Upper lobe of right lung (tissue), 1 donor: ENCODE data around the gene KRT74. TPM values are rescaled to one million over a fixed set of nuclear protein-coding genes. Genes with fewer than 3 reads are reported as not detected.

Experiments used
- ATAC-seq: fragments of 200-7000 bp; cut with Tn5 transposase; one replicate; pipeline ENCODE4 v1.9.1; 2020; ENCODE audit warnings: mild to moderate bottlenecking, moderate library complexity
- DNase-seq: peaks from one replicate; pipeline ENCODE4 v3.0.0-alpha.2; 2020
- H3K27ac ChIP-seq: fragments of 200-600 bp; one replicate; pipeline ENCODE4 v1.8.0; 2022
- H3K27me3 ChIP-seq: fragments of 200-600 bp; one replicate; pipeline ENCODE4 v1.8.0; 2022; ENCODE audit warnings: mild to moderate bottlenecking
- H3K36me3 ChIP-seq: fragments of 200-600 bp; one replicate; pipeline ENCODE4 v1.8.0; 2022
- H3K4me1 ChIP-seq: fragments of 200-600 bp; one replicate; pipeline ENCODE4 v1.8.0; 2022
- H3K4me3 ChIP-seq: fragments of 200-600 bp; one replicate; pipeline ENCODE4 v1.8.0; 2022; ENCODE audit warnings: mild to moderate bottlenecking
- H3K9me3 ChIP-seq: fragments of 200-600 bp; one replicate; pipeline ENCODE4 v1.8.0; 2022
- CTCF ChIP-seq: fragments of 200-600 bp; IDR thresholded peaks from one replicate; pipeline ENCODE4 v1.8.0; 2022; ENCODE audit warnings: antibody characterized with exemption
- intact Hi-C: fragments of 100-400 bp; cut with DNase I; formaldehyde crosslinking; loops from one replicate; pipeline ENCODE4 v1.11.0; 2022
- total RNA-seq: library from RNA; stranded (reverse); fragmentation: NEBNext Ultra II Directional; extraction: Animal tissue kit (Norgen Biotek cat#: 25700); gene quantifications from one replicate; pipeline ENCODE4 v1.2.1, GENCODE V29; 2021
- donor health status: DM: no; HTN: yes; CAD: no; lungs with severe emphysema.

The KRT74 gene
- total RNA-seq, 1 donor from 2014 or later: not detected

- no peaks in the 10 kb centered on the region for H3K9me3 ChIP-seq
- no peak overlapping the region for H3K27ac ChIP-seq
- no peaks in the 10 kb centered on the region for H3K4me1 ChIP-seq
- TF ChIP-seq CTCF: no peak
- no peak overlapping the region for H3K4me3 ChIP-seq
- no peaks in the 10 kb centered on the region for H3K36me3 ChIP-seq
- DNase-seq (no peak), ATAC-seq (no peak)
- no peaks in the 10 kb centered on the region for H3K27me3 ChIP-seq
- intact Hi-C loops: no loop called here
Observed at GRCh38 chr12:52535574-52535973, 38.1 kb downstream of the KRT74 start.

GRCh38 chr12:52534482-52534881, 39.2 kb downstream of the KRT74 start:
- no peaks in the 10 kb centered on the region for H3K9me3 ChIP-seq
- no peak overlapping the region for H3K4me3 ChIP-seq
- intact Hi-C loops: no loop called here
- no peaks in the 10 kb centered on the region for H3K4me1 ChIP-seq
- no peaks in the 10 kb centered on the region for H3K36me3 ChIP-seq
- ATAC-seq: no peak
- DNase-seq: no peak
- no peaks in the 10 kb centered on the region for H3K27me3 ChIP-seq
- H3K27ac ChIP-seq: no peak overlapping the region
- no peak for TF ChIP-seq CTCF

- H3K9me3 ChIP-seq: no peaks in the 10 kb centered on the region
- intact Hi-C loops: no loop called here
- no peak overlapping the region for H3K4me3 ChIP-seq
- no peaks in the 10 kb centered on the region for H3K4me1 ChIP-seq
- ATAC-seq (no peak), DNase-seq (peak; percentile 48)
- TF ChIP-seq CTCF: no peak
- H3K36me3 ChIP-seq: no peaks in the 10 kb centered on the region
- no peaks in the 10 kb centered on the region for H3K27me3 ChIP-seq
- no peak overlapping the region for H3K27ac ChIP-seq
Observed at GRCh38 chr12:52533686-52534470, 39.8 kb downstream of the KRT74 start.

- DNase-seq: peak; percentile 31
- intact Hi-C loops: no loop called here
- H3K27ac ChIP-seq: no peak overlapping the region
- no peak for ATAC-seq
- no peak overlapping the region for H3K4me3 ChIP-seq
- no peak for TF ChIP-seq CTCF
- H3K4me1 ChIP-seq: no peaks in the 10 kb centered on the region
- no peaks in the 10 kb centered on the region for H3K27me3 ChIP-seq
- no peaks in the 10 kb centered on the region for H3K36me3 ChIP-seq
- H3K9me3 ChIP-seq: no peaks in the 10 kb centered on the region
Observed at GRCh38 chr12:52532636-52533035, 41.0 kb downstream of the KRT74 start.

- no peak for TF ChIP-seq CTCF
- no peaks in the 10 kb centered on the region for H3K36me3 ChIP-seq
- peak; percentile 72 for ATAC-seq
Observed at GRCh38 chr12:52531566-52532300, 41.9 kb downstream of the KRT74 start.

More at GRCh38 chr12:52531566-52532300, 41.9 kb downstream of the KRT74 start:
- H3K4me1 ChIP-seq: no peaks in the 10 kb centered on the region
- H3K27me3 ChIP-seq: no peaks in the 10 kb centered on the region
- DNase-seq: peak; percentile 51
- H3K4me3 ChIP-seq: no peak overlapping the region
- intact Hi-C loops: no loop called here
- H3K27ac ChIP-seq: no peak overlapping the region
- H3K9me3 ChIP-seq: no peaks in the 10 kb centered on the region
